Caco-2 (cell line): ENCODE results near the gene TF. TPM values are rescaled to one million over a fixed set of nuclear protein-coding genes. Genes with fewer than 3 reads are reported as not detected.

Source experiments
- BruUV-seq: library from RNA; stranded (reverse); fragments of 400-500 nt; replicated peaks from 2 replicates; lab custom pipeline; 2021; lab: Mats Ljungman, UMichigan
- CTCF ChIA-PET: fragments of 300-600 bp; sonication (Branson Sonifier 250); formaldehyde crosslinking; loops from one replicate; lab custom pipeline; 2022; ENCODE audit warnings: antibody characterized with exemption; lab: Charles Lee
- POLR2A ChIA-PET: fragments of 300-600 bp; sonication (Branson Sonifier 250); formaldehyde crosslinking; loops from one replicate; lab custom pipeline; 2022; ENCODE audit warnings: antibody characterized with exemption; lab: Charles Lee
- DNase-seq, 2 experiments: peaks; one replicate each; pipeline versions ENCODE4 v3.0.0 to v3.0.0-alpha.2; 2020 to 2022
- H3K27me3 ChIP-seq: replicated peaks from 2 replicates; pipeline ENCODE4 v1.6.0; 2011; ENCODE audit warnings: low read length; ENCODE audit not compliant: control insufficient read depth, insufficient read depth
- H3K36me3 ChIP-seq: 2 replicates; pipeline ENCODE4 v1.5.1; 2011; ENCODE audit warnings: low read length; ENCODE audit not compliant: control insufficient read depth, insufficient read depth
- H3K4me1 ChIP-seq: fragments of 250-450 bp; sonication (Bioruptor Pico); 2 replicates; pipeline ENCODE4 v1.5.1; 2020; ENCODE audit warnings: mild to moderate bottlenecking
- H3K4me3 ChIP-seq: 2 replicates; pipeline ENCODE4 v1.5.1; 2011; ENCODE audit warnings: low read depth, mild to moderate bottlenecking, control low read depth, low read length
- H3K9me3 ChIP-seq: fragments of 250-450 bp; sonication (Bioruptor Pico); 2 replicates; pipeline ENCODE4 v1.5.1; 2020; ENCODE audit warnings: mild to moderate bottlenecking, moderate library complexity
- H3K27ac Mint-ChIP-seq: one replicate; pipeline ENCODE4 v1.8.0; 2022; ENCODE audit warnings: mixed read lengths; ENCODE audit not compliant: unreplicated experiment
- H3K27me3 Mint-ChIP-seq: one replicate; pipeline ENCODE4 v1.8.0; 2022; ENCODE audit warnings: mixed read lengths; ENCODE audit not compliant: insufficient read depth, unreplicated experiment
- H3K36me3 Mint-ChIP-seq: one replicate; pipeline ENCODE4 v1.8.0; 2022; ENCODE audit warnings: mild to moderate bottlenecking, mixed read lengths; ENCODE audit not compliant: insufficient read depth, unreplicated experiment
- H3K4me1 Mint-ChIP-seq: one replicate; pipeline ENCODE4 v1.8.0; 2022; ENCODE audit warnings: low read depth, mixed read lengths; ENCODE audit not compliant: unreplicated experiment
- H3K4me3 Mint-ChIP-seq: one replicate; pipeline ENCODE4 v1.8.0; 2022; ENCODE audit warnings: mild to moderate bottlenecking, moderate library complexity, mixed read lengths; ENCODE audit not compliant: unreplicated experiment
- H3K9me3 Mint-ChIP-seq: one replicate; pipeline ENCODE4 v1.8.0; 2022; ENCODE audit warnings: mixed read lengths; ENCODE audit not compliant: unreplicated experiment
- intact Hi-C: fragments of 100-400 bp; cut with micrococcal nuclease; formaldehyde crosslinking; loops from one replicate; pipeline ENCODE4 v1.10.0; 2022; ENCODE audit not compliant: unreplicated experiment
- total RNA-seq: library from RNA; stranded (reverse); gene quantifications from 2 replicates; pipeline ENCODE4 v1.2.3, GENCODE V29; 2022
- TF ChIP-seq, protein P1 (sequence below), 2 experiments: fragments of 200-600 bp in 1 of 2; IDR thresholded peaks; 1 replicate in 1 of 2; 2 replicates in 1 of 2; pipeline versions ENCODE4 v1.5.1 to v1.8.0; 2011 to 2022; ENCODE audit warnings: antibody characterized with exemption in 1 of 2, control low read depth in 1 of 2, inconsistent platforms in 1 of 2, low read depth in 1 of 2, low read length in 1 of 2, mild to moderate bottlenecking in 1 of 2, moderate library complexity in 1 of 2; ENCODE audit not compliant: insufficient read depth in 1 of 2, severe bottlenecking in 1 of 2, unreplicated experiment in 1 of 2

The TF gene
- total RNA-seq, 1 experiment from 2014 or later = 23.4 TPM

DNA sequence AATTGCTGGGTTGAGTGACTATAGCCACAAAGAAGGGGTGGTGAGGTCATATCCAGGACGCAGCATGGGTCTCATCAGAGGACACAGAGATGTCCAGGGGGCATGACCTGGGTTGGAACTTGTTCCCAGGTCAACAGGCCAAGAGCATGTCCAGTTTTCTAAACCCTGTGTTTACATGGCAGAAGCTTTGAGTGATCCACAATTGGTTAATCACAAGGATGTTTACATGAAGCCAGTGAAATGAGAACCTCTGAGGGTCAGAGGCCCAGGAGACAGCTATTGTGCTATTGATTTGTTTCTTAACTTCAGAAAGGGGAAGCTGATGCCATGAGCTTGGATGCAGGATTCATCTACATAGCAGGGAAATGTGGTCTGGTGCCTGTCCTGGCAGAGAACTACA is 42.3 kb upstream of the TF start:
- no peaks in the 10 kb centered on the region for H3K36me3 ChIP-seq
- Mint-ChIP-seq H3K27me3 (peaks cover 2% of the 10 kb centered on the region), H3K36me3 (no peaks in the 10 kb centered on the region), H3K27ac (no peak overlapping the region), H3K4me3 (no peak overlapping the region), H3K4me1 (no peaks in the 10 kb centered on the region), H3K9me3 (no peaks in the 10 kb centered on the region)
- POLR2A ChIA-PET = no interaction called here
- intact Hi-C loops = no loop called here
- no peak for DNase-seq
- no TSS peak for BruUV-seq
- H3K4me3 ChIP-seq = no peak overlapping the region
- no peaks in the 10 kb centered on the region; the same call in 1 of the 2 replicates for H3K9me3 ChIP-seq
- TF ChIP-seq, protein P1, sequence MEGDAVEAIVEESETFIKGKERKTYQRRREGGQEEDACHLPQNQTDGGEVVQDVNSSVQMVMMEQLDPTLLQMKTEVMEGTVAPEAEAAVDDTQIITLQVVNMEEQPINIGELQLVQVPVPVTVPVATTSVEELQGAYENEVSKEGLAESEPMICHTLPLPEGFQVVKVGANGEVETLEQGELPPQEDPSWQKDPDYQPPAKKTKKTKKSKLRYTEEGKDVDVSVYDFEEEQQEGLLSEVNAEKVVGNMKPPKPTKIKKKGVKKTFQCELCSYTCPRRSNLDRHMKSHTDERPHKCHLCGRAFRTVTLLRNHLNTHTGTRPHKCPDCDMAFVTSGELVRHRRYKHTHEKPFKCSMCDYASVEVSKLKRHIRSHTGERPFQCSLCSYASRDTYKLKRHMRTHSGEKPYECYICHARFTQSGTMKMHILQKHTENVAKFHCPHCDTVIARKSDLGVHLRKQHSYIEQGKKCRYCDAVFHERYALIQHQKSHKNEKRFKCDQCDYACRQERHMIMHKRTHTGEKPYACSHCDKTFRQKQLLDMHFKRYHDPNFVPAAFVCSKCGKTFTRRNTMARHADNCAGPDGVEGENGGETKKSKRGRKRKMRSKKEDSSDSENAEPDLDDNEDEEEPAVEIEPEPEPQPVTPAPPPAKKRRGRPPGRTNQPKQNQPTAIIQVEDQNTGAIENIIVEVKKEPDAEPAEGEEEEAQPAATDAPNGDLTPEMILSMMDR (IDR thresholded peaks at IDR 0.05; ENCODE audit: insufficient read depth in 1 of 2, low read depth in 1 of 2, low read length in 1 of 2, severe bottlenecking in 1 of 2, unreplicated experiment in 1 of 2) = no peak
- no peaks in the 10 kb centered on the region for H3K27me3 ChIP-seq
- no peaks in the 10 kb centered on the region for H3K4me1 ChIP-seq
- CTCF ChIA-PET = no interaction called here

DNA sequence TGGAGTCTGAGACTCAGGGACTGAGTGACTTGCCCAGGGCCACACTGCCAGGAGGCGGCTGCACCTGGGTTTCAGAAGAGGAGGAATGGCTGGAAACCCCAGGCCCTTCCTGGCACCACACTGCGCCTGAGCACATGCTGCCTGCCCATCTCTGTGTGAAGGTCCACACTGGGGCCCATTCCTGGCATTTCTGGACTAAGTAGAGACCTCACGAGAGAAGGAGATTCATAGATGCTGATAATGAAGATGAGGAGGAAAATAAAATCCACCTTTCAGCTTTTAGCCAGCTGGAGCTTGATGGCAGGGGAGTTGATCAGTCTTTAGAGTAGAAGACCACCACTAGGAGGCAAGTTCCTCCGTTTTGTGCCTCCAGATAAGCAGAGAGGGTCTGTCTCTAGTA is 40.2 kb upstream of the TF start:
- H3K9me3 Mint-ChIP-seq = no peaks in the 10 kb centered on the region
- no peaks in the 10 kb centered on the region for H3K36me3 ChIP-seq
- TF ChIP-seq, protein P1 (IDR thresholded peaks at IDR 0.05; ENCODE audit: insufficient read depth in 1 of 2, low read depth in 1 of 2, low read length in 1 of 2, severe bottlenecking in 1 of 2, unreplicated experiment in 1 of 2) = no peak
- ChIA-PET POLR2A (no interaction called here), CTCF (no interaction called here)
- H3K4me1 Mint-ChIP-seq = peaks cover 10% of the 10 kb centered on the region
- no peaks in the 10 kb centered on the region for H3K4me1 ChIP-seq
- H3K27me3 Mint-ChIP-seq = peaks cover 2% of the 10 kb centered on the region
- intact Hi-C loops = no loop called here
- H3K4me3 ChIP-seq = no peak overlapping the region
- no peaks in the 10 kb centered on the region for H3K27me3 ChIP-seq
- no peaks in the 10 kb centered on the region; the same call in 1 of the 2 replicates for H3K9me3 ChIP-seq
- BruUV-seq = no TSS peak
- no peak for DNase-seq
- H3K4me3 Mint-ChIP-seq = no peak overlapping the region
- no peak overlapping the region for H3K27ac Mint-ChIP-seq
- no peaks in the 10 kb centered on the region for H3K36me3 Mint-ChIP-seq

DNA sequence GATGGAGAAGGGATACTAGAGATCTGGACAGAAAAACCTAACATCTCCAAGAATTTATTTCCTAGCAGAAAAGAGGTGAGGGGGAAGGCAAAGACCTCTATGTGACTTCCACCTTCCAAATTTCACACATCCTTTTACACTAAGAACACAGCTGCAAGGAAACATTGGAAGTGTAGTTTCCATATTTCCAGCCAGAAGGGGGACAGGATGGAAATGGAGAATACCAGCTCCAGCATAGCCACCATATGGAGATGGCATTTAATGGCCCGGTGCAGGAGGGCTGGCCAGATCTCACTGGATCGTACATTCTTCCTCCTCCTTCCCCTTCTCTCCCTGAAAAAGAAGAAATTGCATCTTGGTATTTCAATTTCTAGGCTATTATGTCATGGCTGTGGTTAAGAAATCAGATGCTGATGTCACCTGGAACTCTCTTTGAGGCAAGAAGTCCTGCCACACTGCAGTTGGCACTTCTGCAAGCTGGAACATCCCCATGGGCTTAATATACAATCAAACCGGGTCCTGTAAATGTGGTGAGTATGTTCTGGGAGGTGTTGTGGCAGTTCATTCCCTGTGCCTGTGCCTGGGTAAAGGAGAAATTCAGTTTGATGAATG is 36.9 kb upstream of the TF start:
- CTCF ChIA-PET = interaction anchor here (0.7 kb wide), 1 partner anchor 109 kb away, joined by 4 read pairs; no protein-coding TSS in a partner anchor

More for the DNA sequence above, 36.9 kb upstream of the TF start:
- Mint-ChIP-seq H3K36me3 (no peaks in the 10 kb centered on the region), H3K9me3 (no peaks in the 10 kb centered on the region), H3K27me3 (peaks cover under 1% of the 10 kb centered on the region), H3K4me3 (no peak overlapping the region), H3K4me1 (peaks cover 19% of the 10 kb centered on the region), H3K27ac (no peak overlapping the region)
- no peaks in the 10 kb centered on the region for H3K4me1 ChIP-seq
- DNase-seq = no peak
- H3K4me3 ChIP-seq = no peak overlapping the region
- no peaks in the 10 kb centered on the region for H3K27me3 ChIP-seq
- intact Hi-C loops = no loop called here
- H3K36me3 ChIP-seq = no peaks in the 10 kb centered on the region; the same call in 1 of the 2 replicates
- no TSS peak for BruUV-seq
- TF ChIP-seq, protein P1 (IDR thresholded peaks at IDR 0.05; ENCODE audit: insufficient read depth in 1 of 2, low read depth in 1 of 2, low read length in 1 of 2, severe bottlenecking in 1 of 2, unreplicated experiment in 1 of 2) = no peak
- no peaks in the 10 kb centered on the region for H3K9me3 ChIP-seq
- POLR2A ChIA-PET = no interaction called here
